ENCODE results near the gene UPF3A.

Gene UPF3A

GRCh38 chr13:114235697-114236096, 45.7 kb upstream of the UPF3A start:
- no peak for TF ChIP-seq TAF1 (IDR thresholded peaks at IDR 0.05; ENCODE audit: borderline replicate concordance, insufficient read depth, low read length)
- TF ChIP-seq POLR2AphosphoS5 (IDR thresholded peaks at IDR 0.05; ENCODE audit: low read depth, low read length) = no peak
- no peak for TF ChIP-seq FOXP2 (optimal IDR thresholded peaks at IDR 0.05; ENCODE audit: borderline replicate concordance, extremely low read depth, extremely low read length, insufficient read depth)
- TF ChIP-seq, protein P1, sequence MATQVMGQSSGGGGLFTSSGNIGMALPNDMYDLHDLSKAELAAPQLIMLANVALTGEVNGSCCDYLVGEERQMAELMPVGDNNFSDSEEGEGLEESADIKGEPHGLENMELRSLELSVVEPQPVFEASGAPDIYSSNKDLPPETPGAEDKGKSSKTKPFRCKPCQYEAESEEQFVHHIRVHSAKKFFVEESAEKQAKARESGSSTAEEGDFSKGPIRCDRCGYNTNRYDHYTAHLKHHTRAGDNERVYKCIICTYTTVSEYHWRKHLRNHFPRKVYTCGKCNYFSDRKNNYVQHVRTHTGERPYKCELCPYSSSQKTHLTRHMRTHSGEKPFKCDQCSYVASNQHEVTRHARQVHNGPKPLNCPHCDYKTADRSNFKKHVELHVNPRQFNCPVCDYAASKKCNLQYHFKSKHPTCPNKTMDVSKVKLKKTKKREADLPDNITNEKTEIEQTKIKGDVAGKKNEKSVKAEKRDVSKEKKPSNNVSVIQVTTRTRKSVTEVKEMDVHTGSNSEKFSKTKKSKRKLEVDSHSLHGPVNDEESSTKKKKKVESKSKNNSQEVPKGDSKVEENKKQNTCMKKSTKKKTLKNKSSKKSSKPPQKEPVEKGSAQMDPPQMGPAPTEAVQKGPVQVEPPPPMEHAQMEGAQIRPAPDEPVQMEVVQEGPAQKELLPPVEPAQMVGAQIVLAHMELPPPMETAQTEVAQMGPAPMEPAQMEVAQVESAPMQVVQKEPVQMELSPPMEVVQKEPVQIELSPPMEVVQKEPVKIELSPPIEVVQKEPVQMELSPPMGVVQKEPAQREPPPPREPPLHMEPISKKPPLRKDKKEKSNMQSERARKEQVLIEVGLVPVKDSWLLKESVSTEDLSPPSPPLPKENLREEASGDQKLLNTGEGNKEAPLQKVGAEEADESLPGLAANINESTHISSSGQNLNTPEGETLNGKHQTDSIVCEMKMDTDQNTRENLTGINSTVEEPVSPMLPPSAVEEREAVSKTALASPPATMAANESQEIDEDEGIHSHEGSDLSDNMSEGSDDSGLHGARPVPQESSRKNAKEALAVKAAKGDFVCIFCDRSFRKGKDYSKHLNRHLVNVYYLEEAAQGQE (IDR thresholded peaks at IDR 0.05; ENCODE audit: insufficient read depth in 1 of 2, low read depth in 2 of 2, low read length in 2 of 2) = no peak
- no peak for TF ChIP-seq SIN3A (IDR thresholded peaks at IDR 0.05; ENCODE audit: borderline replicate concordance, insufficient read depth, low read length)

GRCh38 chr13:114236227-114236626, 45.2 kb upstream of the UPF3A start:
- TF ChIP-seq SIN3A (IDR thresholded peaks at IDR 0.05; ENCODE audit: borderline replicate concordance, insufficient read depth, low read length) (no peak), FOXP2 (optimal IDR thresholded peaks at IDR 0.05; ENCODE audit: borderline replicate concordance, extremely low read depth, extremely low read length, insufficient read depth) (no peak), POLR2AphosphoS5 (IDR thresholded peaks at IDR 0.05; ENCODE audit: low read depth, low read length) (no peak), TAF1 (IDR thresholded peaks at IDR 0.05; ENCODE audit: borderline replicate concordance, insufficient read depth, low read length) (no peak)
- TF ChIP-seq, protein P1 (IDR thresholded peaks at IDR 0.05; ENCODE audit: insufficient read depth in 1 of 2, low read depth in 2 of 2, low read length in 2 of 2) = no peak

GRCh38 chr13:114237415-114238112, 43.8 kb upstream of the UPF3A start:
- TF ChIP-seq TAF1 (IDR thresholded peaks at IDR 0.05; ENCODE audit: borderline replicate concordance, insufficient read depth, low read length) (no peak), FOXP2 (optimal IDR thresholded peaks at IDR 0.05; ENCODE audit: borderline replicate concordance, extremely low read depth, extremely low read length, insufficient read depth) (no peak), POLR2AphosphoS5 (IDR thresholded peaks at IDR 0.05; ENCODE audit: low read depth, low read length) (no peak), SIN3A (IDR thresholded peaks at IDR 0.05; ENCODE audit: borderline replicate concordance, insufficient read depth, low read length) (no peak)
- TF ChIP-seq, protein P1 (IDR thresholded peaks at IDR 0.05; ENCODE audit: insufficient read depth in 1 of 2, low read depth in 2 of 2, low read length in 2 of 2) = no peak

DNA sequence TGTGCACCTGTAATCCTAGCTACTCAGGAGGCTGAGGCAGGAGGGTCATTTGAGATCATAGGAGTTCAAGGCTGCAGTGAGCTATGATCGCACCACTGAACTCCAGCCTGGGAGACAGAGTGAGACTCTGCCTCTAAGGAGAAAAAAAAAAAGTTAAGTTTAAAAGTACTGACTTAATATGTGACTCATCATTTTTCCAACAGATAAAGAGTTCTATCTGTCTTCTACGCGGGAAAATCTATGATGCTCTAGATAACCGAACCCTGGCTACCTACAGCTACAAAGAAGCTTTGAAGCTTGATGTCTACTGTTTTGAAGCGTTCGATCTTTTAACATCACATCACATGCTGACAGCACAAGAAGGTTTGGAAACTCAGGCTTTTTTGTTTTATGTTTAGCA, 39.5 kb upstream of the UPF3A start:
- TF ChIP-seq POLR2AphosphoS5 (IDR thresholded peaks at IDR 0.05; ENCODE audit: low read depth, low read length) = no peak
- TF ChIP-seq, protein P1 (IDR thresholded peaks at IDR 0.05; ENCODE audit: insufficient read depth in 1 of 2, low read depth in 2 of 2, low read length in 2 of 2) = no peak
- TF ChIP-seq TAF1 (IDR thresholded peaks at IDR 0.05; ENCODE audit: borderline replicate concordance, insufficient read depth, low read length) = no peak
- no peak for TF ChIP-seq FOXP2 (optimal IDR thresholded peaks at IDR 0.05; ENCODE audit: borderline replicate concordance, extremely low read depth, extremely low read length, insufficient read depth)
- no peak for TF ChIP-seq SIN3A (IDR thresholded peaks at IDR 0.05; ENCODE audit: borderline replicate concordance, insufficient read depth, low read length)
